ENCODE results near the gene ZNF646. TPM values are rescaled to one million over a fixed set of nuclear protein-coding genes. Genes with fewer than 3 reads are reported as not detected.

The ZNF646 gene
- total RNA-seq, 1 experiment from 2014 or later, result 26.8 TPM

DNA sequence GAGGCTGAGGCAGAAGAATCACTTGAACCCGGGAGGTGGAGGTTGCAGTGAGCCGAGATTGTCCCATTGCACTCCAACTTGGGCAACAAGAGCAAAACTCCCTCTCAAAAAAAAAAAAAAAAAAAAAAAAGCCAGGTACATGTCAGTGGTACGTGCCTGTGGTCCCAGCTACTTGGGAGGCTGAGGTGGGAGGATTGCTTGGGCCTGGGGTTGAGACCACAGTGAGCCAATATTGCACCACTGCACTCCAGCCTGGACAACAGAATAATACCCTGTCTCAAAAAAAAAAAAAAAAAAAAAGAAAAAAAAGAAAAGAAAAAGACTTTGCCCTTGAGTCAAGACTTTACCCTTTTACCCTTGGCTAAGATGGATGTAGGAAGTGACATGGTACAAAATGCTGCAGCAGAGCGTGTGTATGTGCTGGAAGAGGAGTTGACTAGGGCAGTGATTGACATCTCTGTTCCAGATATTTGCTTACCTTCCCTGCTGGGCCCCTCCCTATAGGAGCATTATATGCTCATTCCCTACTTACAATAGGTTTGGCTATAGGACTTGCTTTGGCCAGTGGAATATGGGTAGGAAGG lies 30.2 kb upstream of the ZNF646 start:
- Histone ChIP-seq H3K27ac (ENCODE audit: low read length) (no peak overlapping the region), H3K9me3 (ENCODE audit: control insufficient read depth, insufficient read depth, low read depth, low read length) (no peaks in the 10 kb centered on the region), H3K27me3 (ENCODE audit: control insufficient read depth, insufficient read depth, low read length) (no peaks in the 10 kb centered on the region), H3K4me1 (ENCODE audit: control insufficient read depth, insufficient read depth, low read length) (no peaks in the 10 kb centered on the region), H3K36me3 (ENCODE audit: control insufficient read depth, insufficient read depth, low read length) (no peaks in the 10 kb centered on the region), H3K4me3 (ENCODE audit: low read depth in 2 of 2, low read length in 2 of 2) (no peak overlapping the region)
- ChIA-PET CTCF (no interaction called here), POLR2A (no interaction called here)
- ATAC-seq, result no peak
- BruUV-seq (replicated peaks), result no TSS peak
- in situ Hi-C loops (cut with HindIII; ENCODE audit: low pct_unique_long_range_greater_than_20kb, low sequenced_read_pairs), result no loop called here
- TF ChIP-seq POLR2AphosphoS5 (IDR thresholded peaks at IDR 0.05; ENCODE audit: low read depth, low read length) (no peak), SIN3A (IDR thresholded peaks at IDR 0.05; ENCODE audit: borderline replicate concordance, insufficient read depth, low read depth, low read length) (no peak), TCF7L2 (IDR thresholded peaks at IDR 0.05; ENCODE audit: low read depth, low read length) (no peak)
- TF ChIP-seq, protein P1, sequence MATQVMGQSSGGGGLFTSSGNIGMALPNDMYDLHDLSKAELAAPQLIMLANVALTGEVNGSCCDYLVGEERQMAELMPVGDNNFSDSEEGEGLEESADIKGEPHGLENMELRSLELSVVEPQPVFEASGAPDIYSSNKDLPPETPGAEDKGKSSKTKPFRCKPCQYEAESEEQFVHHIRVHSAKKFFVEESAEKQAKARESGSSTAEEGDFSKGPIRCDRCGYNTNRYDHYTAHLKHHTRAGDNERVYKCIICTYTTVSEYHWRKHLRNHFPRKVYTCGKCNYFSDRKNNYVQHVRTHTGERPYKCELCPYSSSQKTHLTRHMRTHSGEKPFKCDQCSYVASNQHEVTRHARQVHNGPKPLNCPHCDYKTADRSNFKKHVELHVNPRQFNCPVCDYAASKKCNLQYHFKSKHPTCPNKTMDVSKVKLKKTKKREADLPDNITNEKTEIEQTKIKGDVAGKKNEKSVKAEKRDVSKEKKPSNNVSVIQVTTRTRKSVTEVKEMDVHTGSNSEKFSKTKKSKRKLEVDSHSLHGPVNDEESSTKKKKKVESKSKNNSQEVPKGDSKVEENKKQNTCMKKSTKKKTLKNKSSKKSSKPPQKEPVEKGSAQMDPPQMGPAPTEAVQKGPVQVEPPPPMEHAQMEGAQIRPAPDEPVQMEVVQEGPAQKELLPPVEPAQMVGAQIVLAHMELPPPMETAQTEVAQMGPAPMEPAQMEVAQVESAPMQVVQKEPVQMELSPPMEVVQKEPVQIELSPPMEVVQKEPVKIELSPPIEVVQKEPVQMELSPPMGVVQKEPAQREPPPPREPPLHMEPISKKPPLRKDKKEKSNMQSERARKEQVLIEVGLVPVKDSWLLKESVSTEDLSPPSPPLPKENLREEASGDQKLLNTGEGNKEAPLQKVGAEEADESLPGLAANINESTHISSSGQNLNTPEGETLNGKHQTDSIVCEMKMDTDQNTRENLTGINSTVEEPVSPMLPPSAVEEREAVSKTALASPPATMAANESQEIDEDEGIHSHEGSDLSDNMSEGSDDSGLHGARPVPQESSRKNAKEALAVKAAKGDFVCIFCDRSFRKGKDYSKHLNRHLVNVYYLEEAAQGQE (IDR thresholded peaks at IDR 0.05; ENCODE audit: insufficient read depth in 1 of 2, low read depth in 2 of 2, low read length in 1 of 2), result no peak
- TF ChIP-seq, protein P2, sequence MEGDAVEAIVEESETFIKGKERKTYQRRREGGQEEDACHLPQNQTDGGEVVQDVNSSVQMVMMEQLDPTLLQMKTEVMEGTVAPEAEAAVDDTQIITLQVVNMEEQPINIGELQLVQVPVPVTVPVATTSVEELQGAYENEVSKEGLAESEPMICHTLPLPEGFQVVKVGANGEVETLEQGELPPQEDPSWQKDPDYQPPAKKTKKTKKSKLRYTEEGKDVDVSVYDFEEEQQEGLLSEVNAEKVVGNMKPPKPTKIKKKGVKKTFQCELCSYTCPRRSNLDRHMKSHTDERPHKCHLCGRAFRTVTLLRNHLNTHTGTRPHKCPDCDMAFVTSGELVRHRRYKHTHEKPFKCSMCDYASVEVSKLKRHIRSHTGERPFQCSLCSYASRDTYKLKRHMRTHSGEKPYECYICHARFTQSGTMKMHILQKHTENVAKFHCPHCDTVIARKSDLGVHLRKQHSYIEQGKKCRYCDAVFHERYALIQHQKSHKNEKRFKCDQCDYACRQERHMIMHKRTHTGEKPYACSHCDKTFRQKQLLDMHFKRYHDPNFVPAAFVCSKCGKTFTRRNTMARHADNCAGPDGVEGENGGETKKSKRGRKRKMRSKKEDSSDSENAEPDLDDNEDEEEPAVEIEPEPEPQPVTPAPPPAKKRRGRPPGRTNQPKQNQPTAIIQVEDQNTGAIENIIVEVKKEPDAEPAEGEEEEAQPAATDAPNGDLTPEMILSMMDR (IDR thresholded peaks at IDR 0.05), result no peak
- intact Hi-C loops (cut with micrococcal nuclease; ENCODE audit: unreplicated experiment), result no loop called here
- no peak for DNase-seq (ENCODE audit: low read depth, low spot score)

DNA sequence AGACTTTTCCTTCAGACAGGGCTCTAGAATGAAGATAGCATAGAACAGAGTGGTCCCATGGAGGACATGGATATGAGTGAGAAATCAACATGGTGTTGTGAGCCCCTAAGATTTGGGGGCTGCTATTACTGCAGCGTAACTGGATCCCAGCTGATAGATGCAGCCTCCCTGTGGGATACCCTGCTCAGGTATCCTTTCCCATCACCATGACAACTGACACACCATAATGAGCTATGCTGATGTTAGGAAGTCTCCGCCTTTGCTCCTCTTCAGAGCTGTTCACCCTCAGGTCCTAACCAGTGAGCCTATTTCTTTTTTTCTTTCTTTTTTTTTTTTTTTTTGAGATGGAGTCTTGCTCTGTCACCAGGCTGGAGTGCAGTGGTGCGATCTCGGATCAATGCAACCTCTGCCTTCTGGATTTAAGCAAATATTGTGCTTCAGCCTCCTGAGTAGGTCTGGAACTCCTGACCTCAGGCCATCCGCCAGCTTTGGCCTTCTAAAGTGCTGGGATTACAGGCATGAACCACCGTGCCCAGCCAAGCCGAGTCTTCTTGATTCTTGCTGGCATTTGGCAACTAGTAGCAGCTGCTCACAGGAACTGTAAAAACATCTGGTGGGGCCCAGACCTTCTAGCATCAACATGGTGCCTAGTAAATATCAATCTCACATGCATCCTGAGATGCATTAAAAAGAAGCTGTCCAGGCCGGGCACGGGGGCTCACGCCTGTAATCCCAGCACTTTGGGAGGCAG lies 23.8 kb upstream of the ZNF646 start:
- Histone ChIP-seq H3K9me3 (ENCODE audit: control insufficient read depth, insufficient read depth, low read depth, low read length) (no peaks in the 10 kb centered on the region), H3K27ac (ENCODE audit: low read length) (no peak overlapping the region), H3K27me3 (ENCODE audit: control insufficient read depth, insufficient read depth, low read length) (no peaks in the 10 kb centered on the region), H3K4me1 (ENCODE audit: control insufficient read depth, insufficient read depth, low read length) (no peaks in the 10 kb centered on the region), H3K36me3 (ENCODE audit: control insufficient read depth, insufficient read depth, low read length) (no peaks in the 10 kb centered on the region), H3K4me3 (ENCODE audit: low read depth in 2 of 2, low read length in 2 of 2) (no peak overlapping the region)
- ATAC-seq, result no peak
- ChIA-PET POLR2A (no interaction called here), CTCF (interaction anchor here (0.7 kb wide), 1 partner anchor 71 kb away, joined by 3 read pairs; no protein-coding TSS in a partner anchor)
- TF ChIP-seq, protein P2 (IDR thresholded peaks at IDR 0.05), result no peak
- no peak for TF ChIP-seq SIN3A (IDR thresholded peaks at IDR 0.05; ENCODE audit: borderline replicate concordance, insufficient read depth, low read depth, low read length)
- TF ChIP-seq TCF7L2 (IDR thresholded peaks at IDR 0.05; ENCODE audit: low read depth, low read length), result no peak
- TF ChIP-seq, protein P1 (IDR thresholded peaks at IDR 0.05; ENCODE audit: insufficient read depth in 1 of 2, low read depth in 2 of 2, low read length in 1 of 2), result no peak
- no peak for TF ChIP-seq POLR2AphosphoS5 (IDR thresholded peaks at IDR 0.05; ENCODE audit: low read depth, low read length)
- intact Hi-C loops (cut with micrococcal nuclease; ENCODE audit: unreplicated experiment) (no loop called here), in situ Hi-C loops (cut with HindIII; ENCODE audit: low pct_unique_long_range_greater_than_20kb, low sequenced_read_pairs) (no loop called here)
- DNase-seq (ENCODE audit: low read depth, low spot score), result no peak
- no TSS peak for BruUV-seq (replicated peaks)

Data from Panc1 (cell line).